Measurements from ENCODE around the gene SOCS6.

DNA sequence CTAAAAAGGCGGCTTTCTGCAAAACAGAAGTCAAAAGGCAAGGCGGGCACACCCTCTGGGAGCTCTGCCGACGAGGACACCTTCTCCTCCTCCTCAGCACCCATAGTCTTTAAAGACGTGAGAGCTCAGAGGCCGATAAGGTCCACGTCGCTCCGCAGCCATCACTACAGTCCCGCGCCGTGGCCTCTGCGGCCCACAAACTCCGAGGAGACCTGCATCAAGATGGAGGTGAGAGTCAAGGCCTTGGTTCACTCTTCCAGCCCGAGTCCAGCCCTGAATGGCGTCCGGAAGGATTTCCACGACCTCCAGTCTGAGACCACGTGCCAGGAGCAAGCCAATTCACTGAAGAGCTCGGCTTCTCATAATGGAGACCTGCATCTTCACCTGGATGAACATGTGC, 36.1 kb downstream of the SOCS6 start:
- TF ChIP-seq EZH2 (IDR thresholded peaks at IDR 0.05; ENCODE audit: borderline replicate concordance), result no peak
- TF ChIP-seq, protein P1, sequence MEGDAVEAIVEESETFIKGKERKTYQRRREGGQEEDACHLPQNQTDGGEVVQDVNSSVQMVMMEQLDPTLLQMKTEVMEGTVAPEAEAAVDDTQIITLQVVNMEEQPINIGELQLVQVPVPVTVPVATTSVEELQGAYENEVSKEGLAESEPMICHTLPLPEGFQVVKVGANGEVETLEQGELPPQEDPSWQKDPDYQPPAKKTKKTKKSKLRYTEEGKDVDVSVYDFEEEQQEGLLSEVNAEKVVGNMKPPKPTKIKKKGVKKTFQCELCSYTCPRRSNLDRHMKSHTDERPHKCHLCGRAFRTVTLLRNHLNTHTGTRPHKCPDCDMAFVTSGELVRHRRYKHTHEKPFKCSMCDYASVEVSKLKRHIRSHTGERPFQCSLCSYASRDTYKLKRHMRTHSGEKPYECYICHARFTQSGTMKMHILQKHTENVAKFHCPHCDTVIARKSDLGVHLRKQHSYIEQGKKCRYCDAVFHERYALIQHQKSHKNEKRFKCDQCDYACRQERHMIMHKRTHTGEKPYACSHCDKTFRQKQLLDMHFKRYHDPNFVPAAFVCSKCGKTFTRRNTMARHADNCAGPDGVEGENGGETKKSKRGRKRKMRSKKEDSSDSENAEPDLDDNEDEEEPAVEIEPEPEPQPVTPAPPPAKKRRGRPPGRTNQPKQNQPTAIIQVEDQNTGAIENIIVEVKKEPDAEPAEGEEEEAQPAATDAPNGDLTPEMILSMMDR (IDR thresholded peaks at IDR 0.05; ENCODE audit: poor library complexity), result no peak
- no peak for TF ChIP-seq EZH2phosphoT487 (IDR thresholded peaks at IDR 0.05; ENCODE audit: low read depth, severe bottlenecking, unreplicated experiment)
